HepG2 (cell line): ENCODE data around the gene IRAK3. TPM values are rescaled to one million over a fixed set of nuclear protein-coding genes. Genes with fewer than 3 reads are reported as not detected.

Experiments used
- ATAC-seq: fragments of 200-7000 bp; cut with Tn5 transposase; 3 replicates; pipeline ENCODE4 v1.9.1; 2020; ENCODE audit warnings: mild to moderate bottlenecking, moderate library complexity
- BruUV-seq: library from RNA; stranded (reverse); fragments of 400-500 nt; replicated peaks from 2 replicates; lab custom pipeline; 2021; lab: Mats Ljungman, UMichigan
- CTCF ChIA-PET: fragments of 300-600 bp; formaldehyde crosslinking; extraction: SDS; loops from one replicate; lab custom pipeline; 2021; ENCODE audit warnings: low total read pairs, inconsistent platforms, low intra/inter-chr PET ratio; lab: Yijun Ruan, JAX
- POLR2A ChIA-PET: fragments of 350-600 bp; sonication (Branson Sonifier 250); formaldehyde crosslinking; loops from one replicate; lab custom pipeline; 2020; ENCODE audit warnings: antibody characterized with exemption, inconsistent platforms; lab: Yijun Ruan, JAX
- DNase-seq: peaks from one replicate; pipeline ENCODE4 v3.0.0-alpha.2; 2015; ENCODE audit warnings: low spot score
- FAIRE-seq: peaks from 3 replicates; lab custom pipeline; 2011; peaks lifted over from hg19 to GRCh38; lab: Jason Lieb, UNC
- H2AFZ ChIP-seq: one replicate; pipeline ENCODE4 v1.6.1; 2011; ENCODE audit warnings: low read length, inconsistent platforms
- H3K27ac ChIP-seq: fragments of 300-600 bp; 3 replicates; pipeline ENCODE4 v1.8.0; 2011; ENCODE audit warnings: mixed run types, mild to moderate bottlenecking, mixed read lengths, low read length, inconsistent platforms; ENCODE audit not compliant: insufficient read depth; ENCODE audit errors: extremely low read length
- H3K27me3 ChIP-seq, 2 experiments: fragments of 200-600 bp in 1 of 2; 2 replicates in 1 of 2; 3 replicates in 1 of 2; pipeline versions ENCODE4 v1.6.0 to v1.8.0; 2011; ENCODE audit warnings: low read length in 2 of 2, mild to moderate bottlenecking in 2 of 2, moderate library complexity in 2 of 2, inconsistent platforms in 1 of 2; ENCODE audit not compliant: insufficient read depth in 2 of 2, control insufficient read depth in 1 of 2
- H3K36me3 ChIP-seq, 2 experiments: fragments of 200-600 bp in 1 of 2; replicated peaks in 1 of 2; 2 replicates in 1 of 2; 3 replicates in 1 of 2; pipeline versions ENCODE4 v1.5.1 to v1.8.0; 2011; ENCODE audit warnings: low read length in 2 of 2, inconsistent platforms in 1 of 2; ENCODE audit not compliant: insufficient read depth in 2 of 2, control insufficient read depth in 1 of 2
- H3K4me1 ChIP-seq: 2 replicates; pipeline ENCODE4 v1.5.1; 2012; ENCODE audit warnings: low read length, inconsistent platforms; ENCODE audit not compliant: insufficient read depth
- H3K4me2 ChIP-seq: 2 replicates; pipeline ENCODE4 v1.6.0; 2011; ENCODE audit warnings: low read depth, low read length, inconsistent platforms
- H3K4me3 ChIP-seq, 3 experiments: fragments of 200-600 bp in 1 of 3; sonication (generic), shearing (Covaris generic) in 1 of 3; replicated peaks in 1 of 3; 2 replicates each; pipeline ENCODE4 v1.5.1; 2011 to 2016; ENCODE audit warnings: low read length in 3 of 3, inconsistent platforms in 2 of 3, low read depth in 2 of 3, mild to moderate bottlenecking in 2 of 3, control low read depth in 1 of 3, mixed read lengths in 1 of 3; ENCODE audit not compliant: insufficient read depth in 1 of 3
- H3K79me2 ChIP-seq: one replicate; pipeline ENCODE4 v1.6.1; 2011; ENCODE audit warnings: low read length, inconsistent platforms; ENCODE audit not compliant: insufficient read depth
- H3K9ac ChIP-seq: 2 replicates; pipeline ENCODE4 v1.6.0; 2011; ENCODE audit warnings: mild to moderate bottlenecking, low read depth, low read length, inconsistent platforms; ENCODE audit not compliant: insufficient read depth
- H3K9me3 ChIP-seq: 2 replicates; pipeline ENCODE4 v1.5.1; 2012; ENCODE audit warnings: mild to moderate bottlenecking, low read length
- H4K20me1 ChIP-seq: 2 replicates; pipeline ENCODE4 v1.6.0; 2011; ENCODE audit warnings: inconsistent platforms, mild to moderate bottlenecking, low read length, moderate library complexity; ENCODE audit not compliant: insufficient read depth
- CSRNP1 ChIP-seq: sonication (generic); formaldehyde crosslinking; IDR thresholded peaks from 2 replicates; pipeline ENCODE4 v1.8.1; 2023; ENCODE audit warnings: mild to moderate bottlenecking, missing genetic modification reagents
- FOXK2 ChIP-seq: fragments of 450-650 bp; IDR thresholded peaks from 2 replicates; pipeline ENCODE4 v1.6.1; 2016
- HNRNPK ChIP-seq: fragments of 200-400 bp; formaldehyde crosslinking; IDR thresholded peaks from 2 replicates; pipeline ENCODE4 v1.6.1; 2018; ENCODE audit warnings: low read length, low read depth, moderate library complexity, mild to moderate bottlenecking; ENCODE audit not compliant: poor library complexity, severe bottlenecking
- IRX3 ChIP-seq: sonication (generic); formaldehyde crosslinking; IDR thresholded peaks from 2 replicates; pipeline ENCODE4 v1.8.1; 2023; ENCODE audit warnings: mild to moderate bottlenecking, low read depth, missing genetic modification reagents, borderline replicate concordance
- NR2F2 ChIP-seq: IDR thresholded peaks from 2 replicates; pipeline ENCODE4 v1.6.1; 2012; ENCODE audit warnings: low read depth, inconsistent platforms, borderline replicate concordance
- PRDM10 ChIP-seq: sonication (generic); formaldehyde crosslinking; IDR thresholded peaks from 2 replicates; pipeline ENCODE4 v1.4.0; 2020; ENCODE audit warnings: low read depth, missing genetic modification reagents
- RFXANK ChIP-seq: IDR thresholded peaks from 2 replicates; pipeline ENCODE4 v1.6.1; 2016
- SRF ChIP-seq: IDR thresholded peaks from 2 replicates; pipeline ENCODE4 v1.6.1; 2011; ENCODE audit warnings: mild to moderate bottlenecking, low read depth, low read length, moderate library complexity
- ZNF205 ChIP-seq: IDR thresholded peaks from 2 replicates; pipeline ENCODE4 v1.6.1; 2018; ENCODE audit warnings: missing biosample characterization, missing genetic modification reagents
- ZNF275 ChIP-seq: sonication (generic); formaldehyde crosslinking; IDR thresholded peaks from 2 replicates; pipeline ENCODE4 v1.8.0; 2022; ENCODE audit warnings: missing genetic modification reagents, mild to moderate bottlenecking, inconsistent platforms, borderline replicate concordance
- ZNF737 ChIP-seq: sonication (generic); formaldehyde crosslinking; IDR thresholded peaks from 2 replicates; pipeline ENCODE4 v1.5.0; 2020; ENCODE audit warnings: missing genetic modification reagents, mild to moderate bottlenecking, borderline replicate concordance
- ZNF747 ChIP-seq: sonication (generic); formaldehyde crosslinking; IDR thresholded peaks from 2 replicates; pipeline ENCODE4 v1.8.1; 2023; ENCODE audit warnings: missing genetic modification reagents, mild to moderate bottlenecking, borderline replicate concordance
- ZNF766 ChIP-seq: sonication (generic); formaldehyde crosslinking; IDR thresholded peaks from 2 replicates; pipeline ENCODE4 v1.5.0; 2020; ENCODE audit warnings: missing genetic modification reagents, borderline replicate concordance
- WGBS: methylation state at CpG from one replicate; pipeline ENCODE4 v1.1.6; 2017; ENCODE audit warnings: low lambda C conversion rate; 5-methylcytosine and 5-hydroxymethylcytosine counted together
- in situ Hi-C: cut with HindIII; loops from 2 replicates; pipeline ENCODE4 v1.10.0; 2017; ENCODE audit warnings: low pct_unique_long_range_greater_than_20kb; ENCODE audit not compliant: extremely low pct_ligation_motif_present
- intact Hi-C: fragments of 100-400 bp; cut with micrococcal nuclease; formaldehyde crosslinking; loops from one replicate; pipeline ENCODE4 v1.10.0; 2022; ENCODE audit not compliant: unreplicated experiment
- polyA plus RNA-seq, 8 experiments: library from polyadenylated mRNA; depleted of rRNA in 3 of 8; stranded (reverse) in 7 of 8; unstranded in 1 of 8; fragments of >200 nt; fragmentation: Illumina TruSeq in 4 of 8; extraction: Trizol in 4 of 8; gene quantifications; 2 replicates each; pipeline versions ENCODE4 v1.2.1 to v1.2.3, GENCODE V29; 2011 to 2016; ENCODE audit warnings: low read depth in 4 of 8, missing spikeins in 1 of 8, mixed read lengths in 1 of 8; ENCODE audit not compliant: insufficient read depth in 1 of 8
- total RNA-seq, 5 experiments: library from RNA; depleted of rRNA; stranded (reverse); fragments of >200 nt; fragmentation: Illumina TruSeq; extraction: Trizol; gene quantifications; 2 replicates each; pipeline ENCODE4 v1.2.3, GENCODE V29; 2016; ENCODE audit warnings: low read depth in 1 of 5

The IRAK3 gene
- total and polyA plus RNA-seq, 2 of the 13 experiments (the other 11 are each of a cell fraction or from before 2014, with no cell fraction given), result 0.01 TPM; not detected in 1

- TF ChIP-seq IRX3 (CRISPR knock-in tag) (no peak), CSRNP1 (CRISPR knock-in tag) (no peak)
Observed at GRCh38 chr12:66142826-66143225, 46.2 kb upstream of the IRAK3 start (continued).

- no peak for FAIRE-seq
- H3K4me2 ChIP-seq, result no peak overlapping the region
- H3K36me3 ChIP-seq, result peaks cover 2 to 8% of the 10 kb centered on the region in 2 experiments; a peak in 2 of 5 replicates
- no peaks in the 10 kb centered on the region for H4K20me1 ChIP-seq
- no peak overlapping the region for H3K9ac ChIP-seq
- intact Hi-C loops (no loop called here), in situ Hi-C loops (loop anchor here (10.0 kb wide), 1 partner anchor 261 kb away; no protein-coding TSS in a partner anchor)
- POLR2A ChIA-PET, result no interaction called here
- no peak overlapping the region for H3K27ac ChIP-seq
- DNase-seq, result no peak
- CTCF ChIA-PET, result no interaction called here
- no peak overlapping the region for H3K4me3 ChIP-seq
- no TSS peak for BruUV-seq
- H2AFZ ChIP-seq, result no peak overlapping the region
- no peak for ATAC-seq
- no peaks in the 10 kb centered on the region for H3K79me2 ChIP-seq
- no peaks in the 10 kb centered on the region for H3K27me3 ChIP-seq
- peaks cover 10% of the 10 kb centered on the region for H3K9me3 ChIP-seq
- WGBS, result 92% methylated on average over 1 of the region's 1 CpG
- H3K4me1 ChIP-seq, result peaks cover 7% of the 10 kb centered on the region; the same call in 1 of the 2 replicates
- no peak for TF ChIP-seq PRDM10 (CRISPR knock-in tag)
- TF ChIP-seq ZNF766 (CRISPR knock-in tag), result no peak
- TF ChIP-seq FOXK2, result no peak
- no peak for TF ChIP-seq SRF
- no peak for TF ChIP-seq ZNF737 (CRISPR knock-in tag)
- TF ChIP-seq ZNF275 (CRISPR knock-in tag), result no peak
- no peak for TF ChIP-seq ZNF205
- no peak for TF ChIP-seq HNRNPK
- no peak for TF ChIP-seq RFXANK (CRISPR knock-in tag)
- no peak for TF ChIP-seq ZNF747 (CRISPR knock-in tag)
- no peak for TF ChIP-seq NR2F2
Observed at GRCh38 chr12:66143868-66144267, 45.1 kb upstream of the IRAK3 start.
